PC-3 (cell line): ENCODE measurements around the gene PLA2G4F.

Experiments used
- CTCF ChIP-seq: fragments of 300-600 bp; sonication (generic); conservative IDR thresholded peaks from 2 replicates; pipeline ENCODE4 v1.5.1; 2017; ENCODE audit warnings: antibody characterized with exemption, low read depth, mild to moderate bottlenecking, low read length
- EZH2 ChIP-seq: fragments of 300-600 bp; sonication (generic); IDR thresholded peaks from one replicate; pipeline ENCODE4 v1.6.1; 2017; ENCODE audit warnings: antibody characterized with exemption, mild to moderate bottlenecking, low read length; ENCODE audit not compliant: unreplicated experiment
- EZH2phosphoT487 ChIP-seq: fragments of 300-600 bp; sonication (generic); IDR thresholded peaks from 2 replicates; pipeline ENCODE4 v1.6.1; 2018; ENCODE audit warnings: mild to moderate bottlenecking, antibody characterized with exemption, low read length, borderline replicate concordance

DNA sequence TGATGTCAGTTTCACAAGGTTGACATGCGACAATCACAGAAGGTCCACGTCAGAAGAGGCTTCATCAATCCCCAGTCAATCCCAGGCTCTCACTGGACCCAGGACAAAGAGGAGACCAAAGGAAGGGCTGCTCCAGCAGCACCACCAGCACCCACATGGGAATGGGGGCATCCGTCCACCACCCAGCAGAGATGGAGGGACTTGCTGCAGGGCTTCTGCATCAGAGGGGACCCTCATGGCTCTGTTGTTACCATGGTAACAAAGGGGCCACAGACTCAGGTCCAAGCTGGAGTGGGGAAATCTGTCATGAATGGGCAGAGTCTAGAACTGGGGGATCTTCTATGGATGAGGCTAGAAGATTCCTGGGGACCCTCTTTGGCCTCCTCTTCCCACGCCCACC lies 13.1 kb downstream of the PLA2G4F start:
- TF ChIP-seq CTCF (no peak), EZH2 (no peak), EZH2phosphoT487 (no peak)
